Gastrocnemius medialis (tissue), 4 donors: ENCODE data around the gene MTM1.

Experiments
- POLR2A ChIP-seq, 2 donors: fragments of 450-650 bp; IDR thresholded peaks; one replicate each; pipeline ENCODE4 v1.6.1; 2017; ENCODE audit warnings: antibody characterized with exemption in 2 of 2, mild to moderate bottlenecking in 2 of 2, moderate library complexity in 2 of 2
- TF ChIP-seq, protein P1 (sequence below), 5 experiments: fragments of 450-650 bp in 3 of 5; fragments of 200-600 bp in 2 of 5; sonication (generic) in 2 of 5; IDR thresholded peaks in 4 of 5; conservative IDR thresholded peaks in 1 of 5; 1 replicate in 4 of 5; 2 replicates in 1 of 5; pipeline ENCODE4 v1.5.1; 2016 to 2019; ENCODE audit warnings: antibody characterized with exemption in 5 of 5, mild to moderate bottlenecking in 3 of 5, moderate library complexity in 3 of 5

DNA sequence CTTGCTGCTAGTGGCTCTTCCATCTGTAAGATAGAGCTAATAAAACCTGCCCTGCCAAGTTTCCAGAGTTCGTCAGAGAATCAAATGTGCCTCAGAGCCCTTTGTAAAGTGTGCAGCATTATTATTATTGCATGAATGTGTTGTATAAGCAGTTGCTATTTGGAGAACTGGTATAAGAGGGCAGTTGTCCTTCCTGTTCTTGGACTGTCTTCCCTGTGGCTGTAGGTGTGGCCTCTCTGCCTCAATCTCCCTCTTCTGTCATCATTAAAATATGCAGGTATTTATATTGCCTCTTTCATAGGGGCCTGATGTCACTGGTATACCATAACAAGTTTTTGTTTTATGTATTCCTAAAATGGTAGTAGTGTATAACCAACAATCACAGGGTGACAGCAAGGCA lies 3.8 kb downstream of the MTM1 start:
- no peak for TF ChIP-seq POLR2A (IDR thresholded peaks at IDR 0.05)
- TF ChIP-seq, protein P1, sequence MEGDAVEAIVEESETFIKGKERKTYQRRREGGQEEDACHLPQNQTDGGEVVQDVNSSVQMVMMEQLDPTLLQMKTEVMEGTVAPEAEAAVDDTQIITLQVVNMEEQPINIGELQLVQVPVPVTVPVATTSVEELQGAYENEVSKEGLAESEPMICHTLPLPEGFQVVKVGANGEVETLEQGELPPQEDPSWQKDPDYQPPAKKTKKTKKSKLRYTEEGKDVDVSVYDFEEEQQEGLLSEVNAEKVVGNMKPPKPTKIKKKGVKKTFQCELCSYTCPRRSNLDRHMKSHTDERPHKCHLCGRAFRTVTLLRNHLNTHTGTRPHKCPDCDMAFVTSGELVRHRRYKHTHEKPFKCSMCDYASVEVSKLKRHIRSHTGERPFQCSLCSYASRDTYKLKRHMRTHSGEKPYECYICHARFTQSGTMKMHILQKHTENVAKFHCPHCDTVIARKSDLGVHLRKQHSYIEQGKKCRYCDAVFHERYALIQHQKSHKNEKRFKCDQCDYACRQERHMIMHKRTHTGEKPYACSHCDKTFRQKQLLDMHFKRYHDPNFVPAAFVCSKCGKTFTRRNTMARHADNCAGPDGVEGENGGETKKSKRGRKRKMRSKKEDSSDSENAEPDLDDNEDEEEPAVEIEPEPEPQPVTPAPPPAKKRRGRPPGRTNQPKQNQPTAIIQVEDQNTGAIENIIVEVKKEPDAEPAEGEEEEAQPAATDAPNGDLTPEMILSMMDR (IDR thresholded peaks at IDR 0.05 in 4 of 5, conservative IDR thresholded peaks at IDR 0.05 in 1 of 5): no peak
